Spinal cord (tissue), 10 donors: ENCODE results near the gene GDNF. TPM values are rescaled to one million over a fixed set of nuclear protein-coding genes. Genes with fewer than 3 reads are reported as not detected.
A peak's percentile ranks its signal among the peaks of the same experiment; 100 is the strongest.

Experiments used
- DNase-seq, 6 donors: peaks; one replicate each; pipeline versions ENCODE4 v3.0.0 to v3.0.0-alpha.2; 2013 to 2015; ENCODE audit warnings: low spot score in 6 of 6, low read depth in 4 of 6
- H3K27ac ChIP-seq: one replicate; pipeline ENCODE4 v1.5.1; 2013; ENCODE audit warnings: low read depth, low read length, control low read depth
- H3K27me3 ChIP-seq: one replicate; pipeline ENCODE4 v1.6.1; 2013; ENCODE audit warnings: low read length; ENCODE audit not compliant: control insufficient read depth, insufficient read depth
- H3K36me3 ChIP-seq: one replicate; pipeline ENCODE4 v1.6.1; 2013; ENCODE audit warnings: low read length; ENCODE audit not compliant: control insufficient read depth, insufficient read depth
- H3K4me1 ChIP-seq: one replicate; pipeline ENCODE4 v1.6.1; 2013; ENCODE audit warnings: low read length; ENCODE audit not compliant: control insufficient read depth, insufficient read depth
- H3K4me3 ChIP-seq: one replicate; pipeline ENCODE4 v1.5.1; 2013; ENCODE audit warnings: low read depth, low read length, control low read depth
- H3K9me3 ChIP-seq: one replicate; pipeline ENCODE4 v1.6.1; 2013; ENCODE audit warnings: low read length; ENCODE audit not compliant: control insufficient read depth, insufficient read depth
- WGBS: methylation state at CpG from one replicate; pipeline ENCODE4 v1.1.5; 2013; ENCODE audit warnings: missing lambda C conversion rate; ENCODE audit not compliant: insufficient coverage; 5-methylcytosine and 5-hydroxymethylcytosine counted together
- polyA plus RNA-seq, 2 donors: library from polyadenylated mRNA; unstranded; fragments of 120-200 nt; gene quantifications; one replicate each; pipeline ENCODE4 v1.2.1, GENCODE V29; 2013; ENCODE audit not compliant: insufficient read length in 2 of 2
- total RNA-seq, 2 donors: library from RNA; depleted of rRNA in 1 of 2; stranded (reverse); fragments of 120-200 nt in 1 of 2; fragments of >200 nt in 1 of 2; gene quantifications; one replicate each; pipeline versions ENCODE4 v1.2.3 to v1.2.4, GENCODE V29; 2013 to 2014
- donor health status: healthy.

Gene GDNF
- total and polyA plus RNA-seq, 4 donors, result 0.17 to 0.51 (median 0.43) TPM

- no peak for DNase-seq
- WGBS, result 89% methylated on average over 5 of the region's 5 CpGs
- peaks cover 14% of the 10 kb centered on the region for H3K4me1 ChIP-seq
- no peaks in the 10 kb centered on the region for H3K9me3 ChIP-seq
- H3K36me3 ChIP-seq, result no peaks in the 10 kb centered on the region
- no peak overlapping the region for H3K27ac ChIP-seq
- H3K27me3 ChIP-seq, result peaks cover 43% of the 10 kb centered on the region
- H3K4me3 ChIP-seq, result no peak overlapping the region
Measured at GRCh38 chr5:37830348-37830747, 9.5 kb downstream of the GDNF start.

DNA sequence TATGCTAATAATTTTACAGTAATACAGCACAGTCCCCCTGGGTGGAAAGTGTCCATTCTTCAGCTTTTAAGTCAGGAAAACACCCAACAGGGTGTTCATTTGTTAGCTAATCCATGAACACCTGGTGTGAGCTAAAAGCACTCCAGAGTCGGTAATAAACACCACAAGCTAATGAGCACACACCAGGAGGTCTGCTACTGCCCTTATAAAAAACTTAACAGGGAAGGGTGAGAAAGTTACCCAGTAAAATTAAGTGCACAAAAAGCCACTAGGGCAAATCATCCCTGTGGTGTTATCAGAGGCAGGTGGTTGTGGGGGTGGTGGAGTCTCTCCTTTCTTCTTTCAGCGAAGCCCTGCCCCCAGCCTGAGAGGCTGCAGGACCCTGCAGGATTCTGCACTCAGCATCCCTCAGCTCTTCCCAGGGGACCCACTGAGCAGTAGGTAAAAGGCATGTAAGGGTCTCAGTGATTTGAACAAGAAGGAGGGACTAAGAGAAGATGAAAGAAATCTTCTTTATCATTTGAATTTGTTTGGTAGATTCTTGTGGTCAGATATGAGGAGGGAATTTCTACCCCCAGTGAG lies 14.4 kb downstream of the GDNF start:
- no peaks in the 10 kb centered on the region for H3K4me1 ChIP-seq
- no peak overlapping the region for H3K27ac ChIP-seq
- H3K4me3 ChIP-seq, result no peak overlapping the region
- no peaks in the 10 kb centered on the region for H3K36me3 ChIP-seq
- no peaks in the 10 kb centered on the region for H3K9me3 ChIP-seq
- peak in 1 of 6 donors; percentile 51 for DNase-seq
- no CpG with 5 or more reads among the region's 2 CpGs for WGBS
- H3K27me3 ChIP-seq, result peaks cover 4% of the 10 kb centered on the region

GRCh38 chr5:37823433-37824152 lies 16.2 kb downstream of the GDNF start:
- H3K36me3 ChIP-seq, result no peaks in the 10 kb centered on the region
- H3K27ac ChIP-seq, result no peak overlapping the region
- peaks cover 4% of the 10 kb centered on the region for H3K27me3 ChIP-seq
- 76% methylated on average over 8 of the region's 11 CpGs for WGBS
- H3K4me1 ChIP-seq, result no peaks in the 10 kb centered on the region
- H3K9me3 ChIP-seq, result no peaks in the 10 kb centered on the region
- H3K4me3 ChIP-seq, result no peak overlapping the region
- no peak for DNase-seq

DNA sequence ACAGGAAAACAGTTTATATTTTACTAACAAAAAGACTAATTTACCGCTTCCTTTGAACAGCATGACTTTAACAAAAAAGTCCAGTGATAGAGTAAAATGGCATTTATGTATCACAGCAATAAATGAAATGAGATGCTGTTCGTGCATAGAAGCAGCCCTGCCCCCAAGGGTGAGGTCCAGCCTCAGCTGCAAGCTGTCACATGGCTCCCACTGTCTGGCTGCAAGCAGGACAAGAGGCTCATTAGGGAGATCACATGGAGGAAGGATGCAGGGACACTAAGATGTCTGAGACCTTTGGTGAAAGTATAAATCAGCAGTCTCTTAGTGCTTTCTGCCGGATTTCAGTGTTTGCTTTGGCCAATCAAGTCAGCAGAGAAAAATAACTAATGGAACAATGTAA lies 23.0 kb downstream of the GDNF start:
- Histone ChIP-seq H3K4me1 (no peaks in the 10 kb centered on the region), H3K27ac (no peak overlapping the region), H3K9me3 (no peaks in the 10 kb centered on the region), H3K27me3 (no peaks in the 10 kb centered on the region), H3K36me3 (no peaks in the 10 kb centered on the region), H3K4me3 (no peak overlapping the region)
- WGBS, result 14% methylated on average over 1 of the region's 3 CpGs
- DNase-seq, result peak in 2 of 6 donors; percentile 54

- H3K27ac ChIP-seq, result no peak overlapping the region
- H3K27me3 ChIP-seq, result no peaks in the 10 kb centered on the region
- no peak for DNase-seq
- H3K4me3 ChIP-seq, result no peak overlapping the region
- H3K4me1 ChIP-seq, result no peaks in the 10 kb centered on the region
- no CpG with 5 or more reads among the region's 3 CpGs for WGBS
- H3K36me3 ChIP-seq, result no peaks in the 10 kb centered on the region
- no peaks in the 10 kb centered on the region for H3K9me3 ChIP-seq
Measured at GRCh38 chr5:37816331-37816730, 23.5 kb downstream of the GDNF start.

DNA sequence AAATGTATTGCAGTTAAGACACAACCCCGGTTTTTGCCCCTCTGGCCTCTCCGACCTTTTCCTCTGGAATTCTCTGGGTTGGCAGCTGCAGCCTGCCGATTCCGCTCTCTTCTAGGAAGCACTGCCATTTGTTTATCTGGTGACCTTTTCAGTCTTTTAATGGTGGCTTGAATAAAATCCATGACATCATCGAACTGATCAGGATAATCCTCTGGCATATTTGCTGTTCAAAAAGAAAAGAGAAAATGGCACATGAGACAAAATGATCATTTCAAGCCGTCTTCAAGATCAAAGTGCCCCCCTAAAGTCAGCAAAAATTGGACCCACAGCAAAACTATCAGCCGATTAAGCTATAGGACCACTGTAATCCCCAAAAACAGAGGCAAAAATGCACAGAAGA lies 23.9 kb downstream of the GDNF start:
- Histone ChIP-seq H3K4me1 (no peaks in the 10 kb centered on the region), H3K9me3 (no peaks in the 10 kb centered on the region), H3K4me3 (no peak overlapping the region), H3K36me3 (no peaks in the 10 kb centered on the region), H3K27ac (no peak overlapping the region), H3K27me3 (no peaks in the 10 kb centered on the region)
- no peak for DNase-seq
- WGBS, result 74% methylated on average over 4 of the region's 7 CpGs

DNA sequence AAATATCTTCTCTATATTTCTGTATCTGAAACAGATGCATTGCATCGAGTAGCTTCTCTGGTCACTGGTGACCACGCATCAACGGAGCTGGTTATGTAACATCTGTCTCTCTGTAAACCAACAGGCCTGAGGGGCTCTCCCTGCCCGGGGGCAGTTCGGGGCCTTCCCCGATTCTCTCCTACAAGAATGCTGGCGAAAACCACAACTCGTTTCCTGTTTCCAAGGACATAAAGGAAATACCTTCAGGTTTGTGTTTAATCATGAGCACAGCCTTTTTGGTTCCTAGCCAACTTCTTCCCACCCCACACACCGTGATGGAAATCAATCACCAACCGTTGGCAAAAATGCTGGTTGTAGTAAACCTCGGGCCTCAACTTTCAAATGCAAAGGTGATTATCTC lies 25.1 kb downstream of the GDNF start:
- no peaks in the 10 kb centered on the region for H3K27me3 ChIP-seq
- no peak overlapping the region for H3K27ac ChIP-seq
- no peak for DNase-seq
- no peaks in the 10 kb centered on the region for H3K4me1 ChIP-seq
- no peaks in the 10 kb centered on the region for H3K36me3 ChIP-seq
- H3K9me3 ChIP-seq, result no peaks in the 10 kb centered on the region
- no peak overlapping the region for H3K4me3 ChIP-seq
- WGBS, result 74% methylated on average over 7 of the region's 11 CpGs

GRCh38 chr5:37812365-37812764 lies 27.5 kb downstream of the GDNF start:
- Histone ChIP-seq H3K4me1 (no peaks in the 10 kb centered on the region), H3K27ac (no peak overlapping the region), H3K36me3 (no peaks in the 10 kb centered on the region), H3K9me3 (no peaks in the 10 kb centered on the region), H3K4me3 (no peak overlapping the region), H3K27me3 (no peaks in the 10 kb centered on the region)
- 100% methylated on average over 2 of the region's 2 CpGs for WGBS
- DNase-seq, result no peak

- Histone ChIP-seq H3K4me1 (no peaks in the 10 kb centered on the region), H3K27ac (no peak overlapping the region), H3K36me3 (no peaks in the 10 kb centered on the region), H3K4me3 (no peak overlapping the region), H3K9me3 (no peaks in the 10 kb centered on the region), H3K27me3 (no peaks in the 10 kb centered on the region)
- whole genome bisulfite sequencing, result 92% methylated on average over 7 of the region's 10 CpGs
- DNase-seq, result no peak
Measured at GRCh38 chr5:37811866-37812265, 28.0 kb downstream of the GDNF start.

DNA sequence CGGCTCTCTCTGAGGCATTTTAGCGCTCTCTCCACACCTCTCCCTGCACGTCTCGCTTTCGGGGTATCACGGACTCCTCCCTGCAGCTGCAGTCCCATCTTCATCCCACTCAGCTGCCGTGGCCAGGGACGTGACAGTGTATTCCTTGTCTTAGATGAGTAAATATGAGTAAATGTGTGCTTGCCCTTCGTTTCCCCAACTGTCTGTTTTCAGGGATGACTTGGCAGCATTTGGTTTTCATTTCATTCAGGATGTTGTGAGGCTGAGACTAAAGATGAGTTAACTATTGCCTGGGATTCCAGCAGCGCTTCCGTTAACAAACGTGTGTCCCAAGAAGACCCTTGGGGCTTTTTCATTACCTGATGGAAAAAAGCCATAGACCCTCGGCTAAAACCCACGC lies 29.5 kb downstream of the GDNF start:
- Histone ChIP-seq H3K27ac (no peak overlapping the region), H3K27me3 (no peaks in the 10 kb centered on the region), H3K9me3 (no peaks in the 10 kb centered on the region), H3K36me3 (no peaks in the 10 kb centered on the region), H3K4me3 (no peak overlapping the region), H3K4me1 (no peaks in the 10 kb centered on the region)
- WGBS, result 73% methylated on average over 10 of the region's 14 CpGs
- no peak for DNase-seq
